Stimulated activated CD8-positive, alpha-beta memory T cell treated with anti-CD3 and anti-CD28 coated beads, Interleukin-12 subunit alpha, Interleukin-12 subunit beta, amount 100 ng/mL, for 4 hours (primary cell): ENCODE results near the gene CRADD.

ENCODE experiments used
- DNase-seq: peaks from one replicate; pipeline ENCODE4 v3.0.0-alpha.2; 2020; ENCODE audit warnings: low read depth

CRADD gene

GRCh38 chr12:93808169-93808899 lies 131.2 kb downstream of the CRADD start:
- no peak for DNase-seq

DNA sequence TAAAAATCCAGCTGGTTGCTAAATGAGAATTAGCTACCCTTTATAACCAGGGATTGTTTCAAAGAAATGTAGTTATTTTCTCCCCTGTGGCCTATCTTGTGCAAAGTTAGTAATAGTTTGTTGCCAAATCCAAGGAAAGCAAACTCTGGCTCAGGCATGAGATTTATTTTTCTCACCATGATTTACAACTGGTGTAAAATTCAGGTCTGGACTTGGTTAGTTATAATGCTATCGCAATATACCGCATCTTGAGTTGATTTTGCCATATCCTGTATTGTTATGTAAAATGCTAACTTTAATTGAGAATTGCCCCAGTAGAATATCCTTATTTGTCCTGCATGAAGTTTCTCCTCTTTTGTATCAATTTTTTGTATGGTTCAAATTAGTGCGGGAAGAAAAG lies 135.5 kb downstream of the CRADD start:
- no peak for DNase-seq

- no peak for DNase-seq
Measured at GRCh38 chr12:93813186-93813585, 136.0 kb downstream of the CRADD start.

- no peak for DNase-seq
Measured at GRCh38 chr12:93813972-93814821, 137.0 kb downstream of the CRADD start.

DNA sequence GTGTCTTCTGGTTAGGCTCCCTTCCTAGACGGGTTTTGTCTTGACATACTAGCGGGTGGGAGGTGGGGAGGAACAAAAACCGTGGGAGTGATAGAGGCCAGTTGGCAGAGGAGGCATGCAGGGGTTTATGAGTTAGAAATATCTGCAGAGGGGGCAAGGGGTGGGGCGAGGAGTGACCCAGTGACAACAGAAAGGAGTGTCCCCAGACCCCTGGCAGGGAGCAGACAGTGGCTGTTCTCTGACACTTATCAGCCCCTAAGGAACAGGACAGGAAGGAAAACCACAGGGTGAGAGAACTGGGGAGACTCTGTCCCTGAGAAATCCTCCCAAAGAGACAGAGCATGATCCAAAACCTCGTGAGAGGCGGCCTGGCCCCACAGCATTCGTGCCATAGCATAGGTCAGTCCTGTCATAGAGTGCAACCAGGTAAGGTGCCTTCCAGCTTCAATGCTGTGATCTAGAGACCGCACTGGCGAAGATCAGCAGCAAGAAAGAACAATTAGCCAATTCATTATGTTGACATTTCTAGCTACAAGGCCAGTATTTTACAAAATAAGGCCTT lies 141.4 kb downstream of the CRADD start:
- DNase-seq: no peak

DNA sequence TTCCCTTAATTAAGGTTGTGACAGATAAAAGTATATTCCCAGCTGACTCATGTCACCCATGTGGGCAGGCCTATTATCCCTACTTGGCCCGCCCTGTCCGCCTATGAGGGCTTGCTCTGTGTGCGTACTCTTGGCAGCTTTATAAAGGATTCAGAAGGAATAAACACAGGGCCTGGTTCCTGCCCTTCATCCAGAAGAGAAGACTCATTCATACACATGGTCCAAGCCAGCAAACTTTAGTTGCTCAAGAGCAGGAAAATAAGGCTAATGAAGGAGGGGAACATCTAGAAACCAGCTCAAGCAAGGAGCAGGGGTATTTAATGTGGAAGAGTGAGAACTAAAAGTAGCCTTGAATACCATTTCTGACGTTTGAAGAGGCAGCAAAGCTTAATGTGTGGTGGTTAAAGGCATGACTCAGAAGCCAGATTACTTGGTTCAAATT lies 141.9 kb downstream of the CRADD start:
- no peak for DNase-seq

GRCh38 chr12:93823616-93824391 lies 146.6 kb downstream of the CRADD start:
- no peak for DNase-seq

GRCh38 chr12:93824514-93825500 lies 147.6 kb downstream of the CRADD start:
- no peak for DNase-seq

GRCh38 chr12:93825501-93825888 lies 148.3 kb downstream of the CRADD start:
- DNase-seq: no peak

- DNase-seq: no peak
Measured at GRCh38 chr12:93825931-93826555, 148.9 kb downstream of the CRADD start.

DNA sequence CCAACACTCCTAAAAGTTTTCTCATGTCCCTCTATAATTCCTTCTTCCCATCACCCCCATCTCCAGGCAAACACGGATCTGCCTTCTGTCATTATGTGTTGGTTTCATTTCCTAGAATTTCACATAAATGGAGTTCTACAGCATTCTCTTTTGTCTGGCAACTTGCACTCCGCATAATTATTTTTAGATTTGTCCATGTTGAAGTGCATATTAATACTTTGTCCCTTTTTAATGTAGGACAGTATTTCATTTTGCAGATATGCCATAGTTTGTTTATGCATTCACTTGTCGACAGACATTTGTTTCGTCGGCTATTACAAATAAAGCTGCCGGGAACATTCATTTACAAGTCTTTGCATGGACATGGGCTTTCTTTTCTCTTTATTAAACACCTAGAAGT lies 150.0 kb downstream of the CRADD start:
- DNase-seq: no peak

GRCh38 chr12:93827669-93828068 lies 150.5 kb downstream of the CRADD start:
- no peak for DNase-seq

DNA sequence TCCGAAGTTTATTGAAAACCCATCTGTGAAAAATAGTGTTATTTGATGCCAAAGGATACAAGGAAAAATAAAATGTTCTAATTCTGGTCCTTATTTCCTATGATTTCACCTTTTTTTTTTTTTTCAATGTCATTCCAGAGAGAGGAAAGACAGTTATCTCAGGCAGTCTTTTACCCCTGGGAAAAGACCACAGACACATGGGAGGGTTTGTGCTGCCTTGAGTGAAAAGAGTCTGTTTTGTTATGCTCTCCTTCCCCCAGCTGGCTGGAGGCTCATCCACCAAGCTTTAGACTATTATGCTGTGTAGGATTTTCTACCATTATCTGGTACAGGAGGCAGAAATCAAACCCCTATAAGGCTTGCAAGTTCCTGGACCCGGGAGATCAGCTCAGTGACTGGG lies 151.8 kb downstream of the CRADD start:
- DNase-seq: no peak

GRCh38 chr12:93831374-93831773 lies 154.2 kb downstream of the CRADD start:
- DNase-seq: no peak

DNA sequence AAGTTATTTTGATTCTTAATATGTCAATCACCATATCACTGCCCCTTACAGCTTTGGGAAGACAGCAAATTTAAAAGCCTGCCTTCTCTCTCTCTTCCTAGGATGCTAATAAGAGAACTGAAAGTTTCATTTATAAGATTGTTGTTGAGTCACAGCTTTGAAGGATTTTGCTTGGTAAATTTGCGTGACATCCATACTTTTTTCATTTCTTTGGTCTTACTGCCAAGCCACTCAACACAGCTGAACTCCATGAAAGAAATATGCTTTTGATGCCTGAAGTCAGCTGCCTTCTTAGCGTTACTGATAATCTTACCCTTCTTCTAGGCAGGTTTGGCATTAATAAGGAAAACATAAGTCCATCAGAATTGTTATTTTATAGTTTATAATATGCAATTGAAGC lies 155.0 kb downstream of the CRADD start:
- no peak for DNase-seq

- DNase-seq: no peak
Measured at GRCh38 chr12:93833946-93834345, 156.8 kb downstream of the CRADD start.

GRCh38 chr12:93836620-93837260 lies 159.6 kb downstream of the CRADD start:
- no peak for DNase-seq

DNA sequence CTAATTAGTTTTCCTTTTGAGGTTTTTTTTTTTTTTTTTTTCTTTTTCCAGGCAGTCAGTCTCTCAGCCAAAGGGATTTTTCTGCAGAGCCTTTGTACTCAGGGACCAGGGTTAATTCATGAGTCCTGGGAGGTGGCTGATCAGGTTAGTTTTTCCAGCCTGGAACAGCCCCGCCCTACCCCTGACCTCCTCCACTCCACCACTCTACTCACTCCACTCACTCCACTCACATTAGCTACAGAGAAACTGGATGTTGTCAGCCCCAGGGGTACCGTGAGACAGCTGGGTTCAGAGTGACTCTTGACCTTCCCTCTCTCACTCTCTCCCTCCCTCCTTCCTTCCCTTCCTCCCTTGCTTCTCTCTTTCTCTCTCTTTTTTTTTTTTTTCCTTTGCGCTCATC lies 161.0 kb downstream of the CRADD start:
- no peak for DNase-seq

GRCh38 chr12:93839064-93839463 lies 161.9 kb downstream of the CRADD start:
- DNase-seq: no peak

- DNase-seq: no peak
Measured at GRCh38 chr12:93841671-93842070, 164.5 kb downstream of the CRADD start.
